Bone marrow (tissue), 2 donors: Measurements from ENCODE around the gene OAS3.
"Not testable (repeated sequence)": the region's sequence is repeated elsewhere in the genome, so short reads cannot be mapped to it uniquely, and the experiment has no call there.

ENCODE experiments used
- DNase-seq, 2 donors: peaks; one replicate each; lab custom pipeline; 2025; lab: John Stamatoyannopoulos, UW

The OAS3 gene

DNA sequence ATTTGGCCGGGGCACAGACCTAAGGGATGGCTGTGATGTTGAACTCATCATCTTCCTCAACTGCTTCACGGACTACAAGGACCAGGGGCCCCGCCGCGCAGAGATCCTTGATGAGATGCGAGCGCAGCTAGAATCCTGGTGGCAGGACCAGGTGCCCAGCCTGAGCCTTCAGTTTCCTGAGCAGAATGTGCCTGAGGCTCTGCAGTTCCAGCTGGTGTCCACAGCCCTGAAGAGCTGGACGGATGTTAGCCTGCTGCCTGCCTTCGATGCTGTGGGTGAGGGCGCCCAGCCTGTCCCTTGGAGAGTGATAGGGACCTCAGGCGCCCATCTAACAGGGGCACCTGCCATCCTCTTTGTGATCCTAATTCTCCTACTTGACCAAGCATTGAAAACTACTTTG lies 12.4 kb downstream of the OAS3 start:
- no peak for DNase-seq

DNA sequence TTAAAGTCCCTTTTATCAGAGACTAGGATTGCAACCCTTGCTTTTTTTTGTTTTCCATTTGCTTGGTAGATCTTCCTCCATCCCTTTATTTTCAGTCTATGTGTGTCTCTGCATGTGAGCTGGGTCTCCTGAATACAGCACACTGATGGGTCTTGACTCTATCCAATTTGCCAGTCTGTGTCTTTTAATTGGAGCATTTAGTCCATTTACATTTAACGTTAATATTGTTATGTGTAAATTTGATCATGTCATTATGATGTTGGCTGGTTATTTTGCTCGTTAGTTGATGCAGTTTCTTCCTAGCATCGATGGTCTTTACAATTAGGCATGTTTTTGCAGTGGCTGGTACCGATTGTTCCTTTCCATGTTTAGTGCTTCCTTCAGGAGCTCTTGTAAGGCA lies 18.9 kb downstream of the OAS3 start:
- not testable (repeated sequence) for DNase-seq

DNA sequence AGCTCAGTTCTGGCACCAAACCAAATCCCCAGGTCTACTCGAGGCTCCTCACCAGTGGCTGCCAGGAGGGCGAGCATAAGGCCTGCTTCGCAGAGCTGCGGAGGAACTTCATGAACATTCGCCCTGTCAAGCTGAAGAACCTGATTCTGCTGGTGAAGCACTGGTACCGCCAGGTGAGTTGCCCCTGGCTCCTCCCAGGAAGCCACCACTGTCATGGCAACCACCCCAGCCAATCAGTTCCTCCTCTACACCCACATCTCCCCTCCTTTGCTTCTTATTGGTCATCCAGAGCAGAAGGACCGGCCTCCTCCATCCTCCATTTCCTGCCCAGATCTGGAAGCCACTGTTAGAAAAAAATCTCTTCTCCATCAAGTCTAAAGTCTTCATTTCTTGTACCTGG lies 22.8 kb downstream of the OAS3 start:
- DNase-seq: no peak

DNA sequence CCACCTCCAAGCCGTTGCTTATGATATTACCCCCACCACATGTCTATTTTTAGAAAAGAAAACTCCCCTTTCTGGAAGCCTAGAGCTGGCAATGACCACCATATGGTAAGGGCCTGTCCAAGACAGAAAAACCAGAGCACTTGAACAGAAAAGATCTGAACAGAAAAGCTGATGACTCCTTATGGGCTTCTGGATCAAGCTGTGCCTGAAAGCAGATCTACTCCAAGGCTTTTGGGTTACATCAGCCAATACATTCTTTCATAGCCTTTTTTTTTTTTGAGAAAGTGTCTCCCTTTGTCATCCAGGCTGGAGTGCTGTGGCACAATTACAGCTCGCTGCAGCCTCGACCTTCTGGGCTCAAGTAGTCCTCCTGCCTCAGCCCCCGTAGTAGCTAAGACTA lies 23.3 kb downstream of the OAS3 start:
- no peak for DNase-seq

DNA sequence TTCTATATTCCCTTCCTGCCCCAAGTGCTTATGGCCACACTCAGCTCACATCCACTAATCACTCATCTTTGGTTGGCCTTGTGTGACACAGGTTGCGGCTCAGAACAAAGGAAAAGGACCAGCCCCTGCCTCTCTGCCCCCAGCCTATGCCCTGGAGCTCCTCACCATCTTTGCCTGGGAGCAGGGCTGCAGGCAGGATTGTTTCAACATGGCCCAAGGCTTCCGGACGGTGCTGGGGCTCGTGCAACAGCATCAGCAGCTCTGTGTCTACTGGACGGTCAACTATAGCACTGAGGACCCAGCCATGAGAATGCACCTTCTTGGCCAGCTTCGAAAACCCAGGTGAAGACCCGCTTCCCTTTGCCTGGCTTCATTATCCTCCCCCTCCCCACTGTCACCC lies 24.3 kb downstream of the OAS3 start:
- no peak for DNase-seq

DNA sequence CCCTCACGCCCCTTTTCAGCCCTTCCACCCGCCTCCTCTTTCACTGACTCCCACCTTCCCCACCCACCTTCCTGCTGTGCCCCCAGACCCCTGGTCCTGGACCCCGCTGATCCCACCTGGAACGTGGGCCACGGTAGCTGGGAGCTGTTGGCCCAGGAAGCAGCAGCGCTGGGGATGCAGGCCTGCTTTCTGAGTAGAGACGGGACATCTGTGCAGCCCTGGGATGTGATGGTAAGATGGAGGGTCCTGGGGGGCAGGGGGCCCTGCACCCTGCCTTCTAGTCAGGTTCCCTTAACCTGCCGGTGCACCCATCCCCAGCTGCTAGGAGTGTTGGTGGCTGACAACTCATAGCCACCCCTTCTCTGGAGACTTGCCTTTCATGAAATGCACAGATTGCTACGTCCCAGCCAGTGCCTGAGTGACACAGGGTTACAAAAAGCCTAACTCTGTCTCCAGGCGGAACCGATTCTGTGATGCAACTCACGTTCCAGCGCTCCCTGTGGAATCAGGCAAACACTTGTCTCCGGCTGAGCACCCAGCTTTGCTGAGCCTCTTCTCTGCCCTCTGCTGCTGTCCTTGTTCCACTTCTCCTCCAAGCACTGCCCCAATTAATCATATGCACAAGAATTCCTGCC lies 25.1 kb downstream of the OAS3 start:
- DNase-seq: no peak

DNA sequence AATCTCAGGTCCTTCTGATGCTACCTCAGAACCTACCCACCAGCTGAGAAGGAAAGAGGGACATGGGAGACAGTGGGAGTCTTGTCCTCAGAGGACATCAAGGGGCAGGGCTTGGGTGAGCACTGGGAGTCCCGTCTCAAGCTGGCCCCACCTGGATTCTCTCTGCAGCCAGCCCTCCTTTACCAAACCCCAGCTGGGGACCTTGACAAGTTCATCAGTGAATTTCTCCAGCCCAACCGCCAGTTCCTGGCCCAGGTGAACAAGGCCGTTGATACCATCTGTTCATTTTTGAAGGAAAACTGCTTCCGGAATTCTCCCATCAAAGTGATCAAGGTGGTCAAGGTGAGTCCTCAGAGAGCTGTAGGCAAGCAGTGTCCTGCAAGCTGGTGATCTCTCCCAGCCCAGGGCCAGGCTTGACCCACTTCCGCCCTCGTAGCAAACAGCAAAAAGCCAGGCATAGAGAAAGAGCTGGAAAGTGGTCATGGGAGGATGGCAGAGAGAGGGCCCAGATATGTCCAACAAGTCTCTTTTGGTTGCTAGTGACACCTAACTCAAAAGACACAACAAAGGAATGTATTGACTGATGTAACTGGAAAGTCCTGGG lies 25.9 kb downstream of the OAS3 start:
- DNase-seq: no peak

DNA sequence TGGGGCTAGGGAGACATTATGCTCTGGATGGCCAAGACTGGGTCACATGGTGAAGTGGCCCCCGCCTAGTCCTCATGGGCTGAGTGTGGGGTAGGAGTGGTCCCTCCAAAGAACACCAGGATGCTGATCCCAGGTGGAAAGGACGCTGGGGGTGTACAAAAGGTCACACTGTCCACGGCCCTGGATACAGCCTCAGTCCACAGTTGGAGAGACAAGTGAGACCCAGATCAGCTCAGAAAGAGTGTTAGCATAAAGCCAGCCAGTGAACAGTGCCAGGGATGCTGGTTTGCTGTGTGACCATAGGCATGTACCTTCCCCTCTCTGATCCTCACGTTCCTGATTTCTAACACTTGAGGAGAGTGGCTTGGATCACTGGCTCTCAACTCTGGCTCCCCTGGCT lies 26.6 kb downstream of the OAS3 start:
- DNase-seq: no peak

DNA sequence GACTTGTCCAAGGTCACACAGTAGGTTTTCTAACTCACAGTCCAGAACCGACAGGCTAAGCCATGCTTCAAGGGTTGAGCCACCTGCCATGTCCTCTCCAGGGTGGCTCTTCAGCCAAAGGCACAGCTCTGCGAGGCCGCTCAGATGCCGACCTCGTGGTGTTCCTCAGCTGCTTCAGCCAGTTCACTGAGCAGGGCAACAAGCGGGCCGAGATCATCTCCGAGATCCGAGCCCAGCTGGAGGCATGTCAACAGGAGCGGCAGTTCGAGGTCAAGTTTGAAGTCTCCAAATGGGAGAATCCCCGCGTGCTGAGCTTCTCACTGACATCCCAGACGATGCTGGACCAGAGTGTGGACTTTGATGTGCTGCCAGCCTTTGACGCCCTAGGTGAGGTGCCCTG lies 27.4 kb downstream of the OAS3 start:
- no peak for DNase-seq

DNA sequence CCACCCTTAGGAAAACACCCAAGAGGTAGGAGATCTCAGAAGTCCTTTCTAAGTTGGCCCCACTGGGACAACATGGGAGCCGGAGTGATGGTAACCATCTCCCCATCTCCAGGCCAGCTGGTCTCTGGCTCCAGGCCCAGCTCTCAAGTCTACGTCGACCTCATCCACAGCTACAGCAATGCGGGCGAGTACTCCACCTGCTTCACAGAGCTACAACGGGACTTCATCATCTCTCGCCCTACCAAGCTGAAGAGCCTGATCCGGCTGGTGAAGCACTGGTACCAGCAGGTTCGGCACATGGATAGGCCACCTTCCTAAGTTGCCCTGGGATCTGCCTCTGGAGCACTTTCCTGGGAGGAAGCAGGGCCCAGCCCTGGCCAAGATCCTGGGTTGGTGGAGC lies 29.0 kb downstream of the OAS3 start:
- no peak for DNase-seq

DNA sequence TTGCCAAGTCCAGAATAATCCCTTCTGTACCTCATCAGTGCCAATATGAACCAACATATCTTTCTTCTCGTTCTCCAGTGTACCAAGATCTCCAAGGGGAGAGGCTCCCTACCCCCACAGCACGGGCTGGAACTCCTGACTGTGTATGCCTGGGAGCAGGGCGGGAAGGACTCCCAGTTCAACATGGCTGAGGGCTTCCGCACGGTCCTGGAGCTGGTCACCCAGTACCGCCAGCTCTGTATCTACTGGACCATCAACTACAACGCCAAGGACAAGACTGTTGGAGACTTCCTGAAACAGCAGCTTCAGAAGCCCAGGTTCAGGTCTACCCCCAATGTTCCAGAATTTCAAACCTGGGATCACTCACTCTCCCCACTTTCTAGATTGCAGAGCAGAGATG lies 29.6 kb downstream of the OAS3 start:
- DNase-seq: no peak

DNA sequence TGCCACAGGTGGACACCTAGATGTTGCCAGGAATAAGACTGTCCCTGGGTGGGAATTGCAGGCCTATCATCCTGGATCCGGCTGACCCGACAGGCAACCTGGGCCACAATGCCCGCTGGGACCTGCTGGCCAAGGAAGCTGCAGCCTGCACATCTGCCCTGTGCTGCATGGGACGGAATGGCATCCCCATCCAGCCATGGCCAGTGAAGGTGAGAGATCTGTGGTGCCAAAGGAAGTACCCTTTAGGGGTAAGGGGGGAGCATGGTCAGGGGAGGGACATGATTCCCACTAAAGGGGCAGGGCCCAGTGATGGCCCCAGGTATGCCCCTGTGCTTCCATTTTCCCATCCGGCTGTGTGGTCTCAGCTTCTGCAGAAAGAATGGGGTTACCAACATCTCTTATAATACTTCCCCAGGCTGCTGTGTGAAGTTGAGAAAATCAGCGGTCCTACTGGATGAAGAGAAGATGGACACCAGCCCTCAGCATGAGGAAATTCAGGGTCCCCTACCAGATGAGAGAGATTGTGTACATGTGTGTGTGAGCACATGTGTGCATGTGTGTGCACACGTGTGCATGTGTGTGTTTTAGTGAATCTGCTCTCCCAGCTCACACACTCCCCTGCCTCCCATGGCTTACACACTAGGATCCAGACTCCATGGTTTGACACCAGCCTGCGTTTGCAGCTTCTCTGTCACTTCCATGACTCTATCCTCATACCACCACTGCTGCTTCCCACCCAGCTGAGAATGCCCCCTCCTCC lies 31.5 kb downstream of the OAS3 start:
- DNase-seq: no peak

DNA sequence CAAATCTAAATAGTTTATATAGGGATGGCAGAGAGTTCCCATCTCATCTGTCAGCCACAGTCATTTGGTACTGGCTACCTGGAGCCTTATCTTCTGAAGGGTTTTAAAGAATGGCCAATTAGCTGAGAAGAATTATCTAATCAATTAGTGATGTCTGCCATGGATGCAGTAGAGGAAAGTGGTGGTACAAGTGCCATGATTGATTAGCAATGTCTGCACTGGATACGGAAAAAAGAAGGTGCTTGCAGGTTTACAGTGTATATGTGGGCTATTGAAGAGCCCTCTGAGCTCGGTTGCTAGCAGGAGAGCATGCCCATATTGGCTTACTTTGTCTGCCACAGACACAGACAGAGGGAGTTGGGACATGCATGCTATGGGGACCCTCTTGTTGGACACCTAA lies 32.1 kb downstream of the OAS3 start:
- DNase-seq: no peak

DNA sequence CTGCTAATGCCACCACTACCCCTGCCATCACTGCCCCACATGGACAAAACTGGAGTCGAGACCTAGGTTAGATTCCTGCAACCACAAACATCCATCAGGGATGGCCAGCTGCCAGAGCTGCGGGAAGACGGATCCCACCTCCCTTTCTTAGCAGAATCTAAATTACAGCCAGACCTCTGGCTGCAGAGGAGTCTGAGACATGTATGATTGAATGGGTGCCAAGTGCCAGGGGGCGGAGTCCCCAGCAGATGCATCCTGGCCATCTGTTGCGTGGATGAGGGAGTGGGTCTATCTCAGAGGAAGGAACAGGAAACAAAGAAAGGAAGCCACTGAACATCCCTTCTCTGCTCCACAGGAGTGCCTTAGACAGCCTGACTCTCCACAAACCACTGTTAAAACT lies 33.0 kb downstream of the OAS3 start:
- DNase-seq: peak in 1 of 2 donors; percentile 92

DNA sequence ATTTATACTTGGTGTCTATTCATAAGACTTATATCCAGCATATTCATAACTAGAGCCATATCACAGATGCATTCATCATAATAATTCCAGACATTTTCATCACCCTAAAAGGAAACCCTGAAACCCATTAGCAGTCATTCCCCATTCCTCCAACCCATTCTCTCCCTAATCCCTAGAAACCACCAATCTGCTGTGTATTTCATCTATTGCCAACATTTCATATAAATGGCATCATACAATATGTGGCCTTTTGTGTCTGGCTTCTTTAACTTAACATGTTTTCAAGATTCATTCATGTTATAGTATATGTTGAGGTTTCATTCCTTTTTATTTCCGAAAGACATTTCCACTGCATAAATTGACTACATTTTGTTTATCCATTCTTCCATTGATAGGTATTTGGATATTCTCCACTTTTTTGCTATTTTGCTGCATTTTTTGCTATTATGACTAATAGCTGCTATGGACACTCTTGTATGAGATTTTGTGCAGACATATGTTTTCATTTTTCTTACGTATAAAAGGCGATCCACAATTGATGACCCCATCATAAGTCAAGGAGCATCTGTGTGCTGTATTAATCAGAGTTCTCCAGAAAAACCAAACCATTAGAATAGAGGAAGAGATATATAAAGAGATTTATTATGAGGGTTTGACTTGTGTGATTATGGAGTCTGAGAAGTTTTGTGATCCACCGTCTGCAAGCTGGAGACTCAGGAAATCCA lies 34.9 kb downstream of the OAS3 start:
- no peak for DNase-seq

DNA sequence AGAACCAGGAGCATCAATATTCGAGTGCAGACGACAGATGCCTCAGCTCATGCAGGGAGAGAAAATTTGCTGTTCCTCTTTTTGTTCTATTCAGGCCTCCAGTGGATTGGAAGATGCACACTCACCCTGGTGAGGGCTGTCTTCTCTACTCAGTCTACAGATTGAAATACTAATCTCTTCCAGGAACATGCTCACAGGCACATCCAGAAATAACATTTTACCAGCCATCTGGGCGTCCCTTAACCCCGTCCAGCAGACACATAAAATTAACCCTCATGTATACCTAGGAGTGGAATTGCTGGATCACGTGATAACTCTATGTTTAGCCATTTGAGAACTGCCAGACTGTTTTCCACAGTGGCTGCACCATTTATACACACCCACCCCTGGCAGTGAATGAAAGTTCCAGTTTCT lies 35.6 kb downstream of the OAS3 start:
- peak in 1 of 2 donors; percentile 69 for DNase-seq

DNA sequence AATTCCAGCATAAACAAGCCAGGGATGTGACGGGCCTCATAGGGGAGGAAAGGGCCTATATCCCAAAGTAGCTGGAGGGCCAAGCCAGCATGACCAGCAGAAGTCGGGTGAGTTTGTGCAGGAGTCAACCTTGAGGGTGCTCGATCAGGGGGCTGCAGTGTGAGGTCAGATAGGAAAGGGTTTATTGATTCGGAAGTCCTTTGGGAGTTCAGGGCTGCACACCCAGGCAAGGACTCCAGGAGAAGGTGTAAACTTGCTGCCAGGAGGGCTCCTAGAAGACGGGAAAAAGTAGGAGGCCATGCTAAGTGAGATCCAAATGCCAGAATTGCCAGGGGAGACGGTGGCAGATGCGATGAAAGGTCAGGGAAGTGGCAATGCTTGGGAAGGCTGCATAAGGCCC lies 36.6 kb downstream of the OAS3 start:
- DNase-seq: no peak

DNA sequence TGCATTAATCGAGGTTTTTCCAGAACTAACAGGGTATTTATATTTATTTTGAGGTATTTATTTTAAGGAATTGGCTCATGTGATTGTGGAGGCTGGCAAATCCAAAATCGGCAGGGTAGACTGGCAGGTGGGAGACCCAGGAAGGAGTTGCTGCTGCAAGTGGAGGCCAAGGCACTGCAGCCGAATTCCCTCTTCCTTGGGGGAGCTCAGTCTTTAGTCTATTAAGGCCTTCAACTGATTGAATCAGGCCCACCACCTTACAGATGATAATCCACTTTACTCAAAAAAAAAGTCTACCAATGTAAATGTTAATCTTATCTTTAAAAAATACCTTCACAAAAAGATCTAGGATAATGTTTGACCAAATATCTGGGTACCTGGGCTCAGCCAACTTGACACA lies 38.9 kb downstream of the OAS3 start:
- no peak for DNase-seq

DNA sequence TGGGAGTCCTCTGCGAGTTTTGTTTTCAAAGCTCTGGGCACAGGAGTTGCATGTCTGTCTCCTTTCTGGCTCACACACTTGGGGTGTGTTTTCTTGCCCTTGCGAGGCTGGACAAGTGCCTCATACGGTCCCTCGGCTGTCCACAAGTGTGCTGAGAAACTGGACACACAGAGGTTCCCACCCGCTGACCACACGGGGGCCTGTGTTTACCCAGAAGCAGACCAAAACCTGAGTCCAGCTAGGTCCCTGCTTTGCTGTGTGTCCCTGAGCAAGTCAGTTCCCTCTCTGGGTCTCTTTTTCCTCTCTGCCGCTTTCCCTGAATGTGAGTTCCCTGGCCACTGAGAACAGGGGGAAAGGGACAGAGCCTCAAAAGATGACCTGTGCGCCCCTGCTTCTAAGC lies 39.4 kb downstream of the OAS3 start:
- no peak for DNase-seq

DNA sequence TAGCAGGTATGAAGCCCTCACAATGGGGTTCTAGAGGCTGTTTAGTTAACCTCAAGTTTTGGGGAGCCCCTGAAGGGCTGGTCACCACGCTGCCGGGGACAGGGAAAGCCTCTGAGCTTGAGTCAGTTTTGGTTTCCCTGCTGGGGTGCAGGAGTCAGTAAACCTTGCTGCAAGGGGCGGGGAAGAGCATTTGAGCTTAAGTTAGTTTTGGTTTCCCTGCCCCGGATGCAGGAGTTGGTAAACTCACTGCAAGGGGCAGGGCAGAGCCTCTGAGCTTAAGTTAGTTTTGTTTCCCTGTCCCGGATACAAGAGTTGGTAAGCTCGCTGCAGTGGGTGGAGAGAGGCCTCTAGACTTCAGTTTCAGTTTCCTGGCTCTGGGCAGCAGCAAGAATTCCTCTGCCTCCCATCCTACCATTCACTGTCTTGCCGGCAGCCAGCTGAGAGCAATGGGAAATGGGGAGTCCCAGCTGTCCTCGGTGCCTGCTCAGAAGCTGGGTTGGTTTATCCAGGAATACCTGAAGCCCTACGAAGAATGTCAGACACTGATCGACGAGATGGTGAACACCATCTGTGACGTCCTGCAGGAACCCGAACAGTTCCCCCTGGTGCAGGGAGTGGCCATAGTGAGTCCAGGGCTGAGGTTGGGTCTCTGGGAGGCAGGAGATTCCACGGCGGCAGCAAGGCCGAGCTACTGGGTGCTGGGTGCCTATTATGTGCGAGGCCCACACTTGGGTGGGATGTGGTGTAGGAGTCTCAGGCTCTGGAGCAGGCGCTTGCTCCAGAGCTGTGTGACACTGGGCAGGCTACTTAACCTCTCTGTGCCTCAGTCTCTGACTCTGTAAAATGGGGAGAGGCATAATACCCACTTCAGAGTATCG lies 40.1 kb downstream of the OAS3 start, which contains the start of gene OAS2:
TSS of gene OAS2 (plus strand) at position 357 of the 878 bp plus-strand sequence. CDS start at position 447, 90 bp downstream.
- DNase-seq: peak; percentile 44 to 95

DNA sequence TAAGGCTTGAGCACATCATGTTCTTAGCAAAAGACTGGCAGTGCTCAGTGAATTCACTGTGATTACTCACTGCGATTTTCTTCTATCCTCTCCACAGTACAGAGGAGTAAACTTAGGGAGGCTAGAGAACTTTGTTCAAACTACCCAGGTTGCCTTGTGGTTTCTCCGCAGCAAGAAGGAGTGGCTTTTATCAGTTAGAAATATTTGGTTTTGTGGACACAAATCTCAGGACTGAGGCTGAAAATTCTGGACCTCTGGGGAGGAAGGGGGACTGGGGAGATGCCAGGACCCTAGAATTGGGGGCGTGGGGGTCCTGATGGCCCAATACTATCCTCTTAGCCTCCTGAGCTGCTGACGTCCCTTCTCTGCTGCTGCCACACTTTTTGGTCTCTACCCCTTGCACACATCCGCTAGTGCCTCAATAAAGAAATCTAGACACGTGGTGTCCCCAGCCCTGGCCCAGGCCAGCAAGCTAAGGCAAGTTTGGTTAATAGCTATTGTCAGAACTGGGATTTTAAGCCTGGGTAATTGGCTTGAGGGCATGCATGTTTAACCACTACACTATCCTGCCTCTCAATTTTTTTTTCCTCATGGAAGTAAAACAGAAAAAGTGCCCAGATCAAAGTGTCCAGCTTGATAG lies 40.9 kb downstream of the OAS3 start:
- DNase-seq: no peak
